NCI-H510A treated with DMSO at 0.1 percent for 48 hours (cell line): ENCODE results near the gene MPRIP.
"Not testable (repeated sequence)": the region's sequence is repeated elsewhere in the genome, so short reads cannot be mapped to it uniquely, and the experiment has no call there.

Experiments
- DNase-seq: peaks from one replicate; lab custom pipeline; 2025; lab: John Stamatoyannopoulos, UW

MPRIP gene

GRCh38 chr17:17013828-17014747, 28.2 kb upstream of the MPRIP start:
- DNase-seq: not testable (repeated sequence)

- not testable (repeated sequence) for DNase-seq
Observed at GRCh38 chr17:17014748-17015124, 27.5 kb upstream of the MPRIP start.

GRCh38 chr17:17015230-17015629, 27.0 kb upstream of the MPRIP start:
- no peak for DNase-seq

GRCh38 chr17:17016199-17017197, 25.8 kb upstream of the MPRIP start:
- not testable (repeated sequence) for DNase-seq

- DNase-seq: no peak
Observed at GRCh38 chr17:17017343-17018014, 24.8 kb upstream of the MPRIP start.

GRCh38 chr17:17018021-17018441, 24.2 kb upstream of the MPRIP start:
- no peak for DNase-seq

GRCh38 chr17:17018612-17019429, 23.4 kb upstream of the MPRIP start:
- DNase-seq: peak; percentile 91

- DNase-seq: no peak
Observed at GRCh38 chr17:17019430-17019762, 22.9 kb upstream of the MPRIP start.

- DNase-seq: peak; percentile 70
Observed at GRCh38 chr17:17019891-17020456, 22.3 kb upstream of the MPRIP start.

GRCh38 chr17:17020821-17021193, 21.4 kb upstream of the MPRIP start:
- no peak for DNase-seq

- no peak for DNase-seq
Observed at GRCh38 chr17:17021194-17021863, 20.9 kb upstream of the MPRIP start.

- DNase-seq: no peak
Observed at GRCh38 chr17:17022011-17022410, 20.2 kb upstream of the MPRIP start.

GRCh38 chr17:17022456-17022855, 19.8 kb upstream of the MPRIP start:
- DNase-seq: no peak

- no peak for DNase-seq
Observed at GRCh38 chr17:17024778-17025300, 17.4 kb upstream of the MPRIP start.

GRCh38 chr17:17025621-17026020, 16.6 kb upstream of the MPRIP start:
- DNase-seq: no peak

- DNase-seq: no peak
Observed at GRCh38 chr17:17026163-17026562, 16.1 kb upstream of the MPRIP start.

- DNase-seq: no peak
Observed at GRCh38 chr17:17027442-17028058, 14.7 kb upstream of the MPRIP start.

- DNase-seq: no peak
Observed at GRCh38 chr17:17028059-17028877, 14.0 kb upstream of the MPRIP start.
